SU-DHL-6 (cell line): Measurements from ENCODE around the gene CLEC4E.

ENCODE experiments used
- H2AFZ ChIP-seq: fragments of 200-600 bp; sonication (generic); 2 replicates; pipeline ENCODE4 v1.6.1; 2014; ENCODE audit warnings: low read depth, mild to moderate bottlenecking, moderate library complexity, mixed read lengths, antibody characterized with exemption, low read length; ENCODE audit not compliant: severe bottlenecking
- H3F3A ChIP-seq: fragments of 200-600 bp; shearing (Covaris generic); 2 replicates; pipeline ENCODE4 v1.6.0; 2016; ENCODE audit warnings: antibody characterized with exemption, mild to moderate bottlenecking; ENCODE audit not compliant: insufficient read depth
- H3K27ac ChIP-seq: fragments of 200-600 bp; sonication (generic); 2 replicates; pipeline ENCODE4 v1.5.1; 2016; ENCODE audit warnings: low read depth, mild to moderate bottlenecking, low read length, moderate library complexity, mixed read lengths
- H3K27me3 ChIP-seq: fragments of 200-600 bp; sonication (generic), shearing (Covaris generic); 2 replicates; pipeline ENCODE4 v1.6.0; 2014; ENCODE audit warnings: mild to moderate bottlenecking, low read length
- H3K36me3 ChIP-seq: fragments of 200-600 bp; sonication (generic); 2 replicates; pipeline ENCODE4 v1.6.1; 2014; ENCODE audit warnings: mild to moderate bottlenecking, low read length, mixed read lengths
- H3K4me2 ChIP-seq: fragments of 300-600, 200-600 bp; shearing (Covaris generic), sonication (generic); 2 replicates; pipeline ENCODE4 v1.6.0; 2014; ENCODE audit warnings: low read length, low read depth, mild to moderate bottlenecking; ENCODE audit not compliant: poor library complexity, severe bottlenecking
- H3K4me3 ChIP-seq: fragments of 200-600 bp; sonication (generic); 2 replicates; pipeline ENCODE4 v1.5.1; 2014; ENCODE audit warnings: antibody characterized with exemption, low read length, mild to moderate bottlenecking, mixed read lengths; ENCODE audit not compliant: insufficient read depth, poor library complexity, severe bottlenecking
- H3K79me2 ChIP-seq: fragments of 200-600 bp; sonication (generic); 2 replicates; pipeline ENCODE4 v1.6.1; 2014; ENCODE audit warnings: mild to moderate bottlenecking, low read length, moderate library complexity; ENCODE audit not compliant: insufficient read depth
- H3K9ac ChIP-seq: fragments of 200-600 bp; sonication (generic); 2 replicates; pipeline ENCODE4 v1.7.0; 2014; ENCODE audit warnings: mild to moderate bottlenecking, low read length
- H3K9me2 ChIP-seq: fragments of 200-600 bp; sonication (generic); replicated peaks from 2 replicates; pipeline ENCODE4 v1.6.1; 2014; ENCODE audit warnings: low read length; ENCODE audit not compliant: insufficient read depth
- H3K9me3 ChIP-seq: fragments of 200-600 bp; sonication (generic); 2 replicates; pipeline ENCODE4 v1.6.1; 2014; ENCODE audit warnings: low read length, mixed read lengths; ENCODE audit not compliant: insufficient read depth
- H4K20me1 ChIP-seq: fragments of 200-600 bp; sonication (generic); 2 replicates; pipeline ENCODE4 v1.6.1; 2014; ENCODE audit warnings: low read depth, mild to moderate bottlenecking, antibody characterized with exemption, low read length, moderate library complexity, mixed read lengths
- EZH2phosphoT487 ChIP-seq: fragments of 200-600 bp; sonication (generic), shearing (Covaris generic); conservative IDR thresholded peaks from 2 replicates; pipeline ENCODE4 v1.6.1; 2018; ENCODE audit warnings: mild to moderate bottlenecking, antibody characterized with exemption, low read length, moderate library complexity, mixed read lengths
- TF ChIP-seq, protein P1 (sequence below): fragments of 200-600 bp; sonication (generic); IDR thresholded peaks from one replicate; pipeline ENCODE4 v1.5.1; 2017; ENCODE audit warnings: antibody characterized with exemption, mild to moderate bottlenecking, low read length, moderate library complexity; ENCODE audit not compliant: insufficient read depth, poor library complexity, severe bottlenecking

The CLEC4E gene

DNA sequence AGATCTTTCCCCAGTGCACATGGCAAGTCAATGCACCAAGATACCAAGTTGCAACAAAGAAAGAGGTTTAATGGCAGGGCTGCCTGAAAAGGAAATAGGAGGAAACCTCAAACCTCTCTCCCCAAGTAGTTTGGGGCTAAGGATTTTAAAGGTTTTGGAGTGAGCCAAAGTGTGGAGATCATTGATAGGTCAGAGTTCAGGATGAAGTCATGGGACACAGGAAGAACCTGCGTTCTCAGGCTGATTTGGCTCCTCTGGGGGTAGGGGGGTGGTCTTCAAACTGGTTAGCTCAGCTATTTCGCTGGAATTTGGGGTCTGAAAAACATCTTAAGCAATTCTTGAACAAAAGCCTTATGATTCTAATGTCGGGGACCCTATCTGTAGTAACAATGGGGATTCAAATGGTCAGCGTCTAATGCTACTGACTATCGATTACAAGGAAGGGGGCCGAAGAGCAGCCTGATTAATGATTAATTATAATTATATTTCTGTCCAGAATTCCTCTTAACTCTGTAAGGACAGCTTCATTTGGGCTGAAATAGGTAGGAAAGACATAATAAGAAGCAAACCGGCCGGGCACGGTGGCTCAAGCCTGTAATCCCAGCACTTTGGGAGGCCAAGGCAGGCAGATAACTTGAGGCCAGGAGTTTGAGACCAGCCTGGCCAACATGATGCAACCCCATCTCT, 40.5 kb upstream of the CLEC4E start:
- Histone ChIP-seq H3F3A (no peaks in the 10 kb centered on the region), H3K79me2 (no peaks in the 10 kb centered on the region), H4K20me1 (no peaks in the 10 kb centered on the region), H3K9me2 (no peaks in the 10 kb centered on the region), H3K27me3 (no peaks in the 10 kb centered on the region), H3K4me3 (no peak overlapping the region), H3K27ac (no peak overlapping the region), H3K9ac (no peak overlapping the region), H3K4me2 (no peak overlapping the region), H3K36me3 (no peaks in the 10 kb centered on the region), H3K9me3 (no peaks in the 10 kb centered on the region), H2AFZ (no peak overlapping the region)
- TF ChIP-seq EZH2phosphoT487, result no peak
- TF ChIP-seq, protein P1, sequence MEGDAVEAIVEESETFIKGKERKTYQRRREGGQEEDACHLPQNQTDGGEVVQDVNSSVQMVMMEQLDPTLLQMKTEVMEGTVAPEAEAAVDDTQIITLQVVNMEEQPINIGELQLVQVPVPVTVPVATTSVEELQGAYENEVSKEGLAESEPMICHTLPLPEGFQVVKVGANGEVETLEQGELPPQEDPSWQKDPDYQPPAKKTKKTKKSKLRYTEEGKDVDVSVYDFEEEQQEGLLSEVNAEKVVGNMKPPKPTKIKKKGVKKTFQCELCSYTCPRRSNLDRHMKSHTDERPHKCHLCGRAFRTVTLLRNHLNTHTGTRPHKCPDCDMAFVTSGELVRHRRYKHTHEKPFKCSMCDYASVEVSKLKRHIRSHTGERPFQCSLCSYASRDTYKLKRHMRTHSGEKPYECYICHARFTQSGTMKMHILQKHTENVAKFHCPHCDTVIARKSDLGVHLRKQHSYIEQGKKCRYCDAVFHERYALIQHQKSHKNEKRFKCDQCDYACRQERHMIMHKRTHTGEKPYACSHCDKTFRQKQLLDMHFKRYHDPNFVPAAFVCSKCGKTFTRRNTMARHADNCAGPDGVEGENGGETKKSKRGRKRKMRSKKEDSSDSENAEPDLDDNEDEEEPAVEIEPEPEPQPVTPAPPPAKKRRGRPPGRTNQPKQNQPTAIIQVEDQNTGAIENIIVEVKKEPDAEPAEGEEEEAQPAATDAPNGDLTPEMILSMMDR, result no peak

DNA sequence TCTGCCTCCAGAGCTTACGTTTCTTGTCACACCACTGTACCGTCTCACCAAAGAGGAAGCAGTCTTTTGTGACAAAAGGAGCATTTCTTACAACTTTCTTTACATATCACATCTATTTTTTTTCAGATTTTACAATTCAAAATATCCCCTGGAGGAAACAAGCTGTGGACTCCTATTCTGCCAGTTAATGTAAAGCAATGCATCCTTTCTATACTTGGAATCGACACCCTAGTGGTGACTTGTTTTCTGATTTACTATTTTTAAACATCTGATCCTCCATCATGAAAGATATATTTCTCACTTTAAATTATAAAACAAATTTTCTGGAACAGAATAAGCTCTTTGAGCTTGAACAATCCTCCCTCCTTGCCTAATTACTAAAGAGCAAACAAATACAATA, 37.2 kb upstream of the CLEC4E start:
- Histone ChIP-seq H3K4me2 (no peak overlapping the region), H4K20me1 (no peaks in the 10 kb centered on the region), H3K27me3 (no peaks in the 10 kb centered on the region), H3K4me3 (no peak overlapping the region), H2AFZ (no peak overlapping the region), H3K9me2 (no peaks in the 10 kb centered on the region), H3F3A (no peaks in the 10 kb centered on the region), H3K79me2 (no peaks in the 10 kb centered on the region), H3K9ac (no peak overlapping the region), H3K36me3 (no peaks in the 10 kb centered on the region), H3K9me3 (no peaks in the 10 kb centered on the region), H3K27ac (no peak overlapping the region)
- no peak for TF ChIP-seq EZH2phosphoT487
- TF ChIP-seq, protein P1, result no peak

DNA sequence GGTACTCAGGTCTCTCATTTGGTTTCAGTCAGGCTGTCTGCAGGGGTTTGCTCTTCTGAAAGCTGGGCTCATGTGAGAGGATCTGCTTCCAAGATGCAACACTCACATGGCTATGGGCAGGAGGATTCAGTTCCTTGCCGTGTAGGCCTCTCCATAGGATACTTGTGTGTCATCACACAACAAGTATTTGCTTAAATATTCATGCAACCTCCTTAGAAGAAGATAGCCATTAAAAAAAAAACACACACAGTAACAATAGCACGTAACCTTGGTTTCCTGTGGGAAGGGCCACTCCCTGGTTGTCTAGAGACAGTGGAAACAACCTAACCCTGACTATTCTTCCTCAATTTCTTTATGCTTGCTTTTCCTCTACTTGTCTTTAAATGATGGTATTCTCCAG, 31.8 kb upstream of the CLEC4E start:
- no peak overlapping the region for H3K27ac ChIP-seq
- no peaks in the 10 kb centered on the region for H3F3A ChIP-seq
- no peak overlapping the region for H3K4me2 ChIP-seq
- no peaks in the 10 kb centered on the region for H3K9me2 ChIP-seq
- no peak overlapping the region for H3K4me3 ChIP-seq
- no peaks in the 10 kb centered on the region for H4K20me1 ChIP-seq
- H2AFZ ChIP-seq, result no peak overlapping the region
- no peak overlapping the region for H3K9ac ChIP-seq
- TF ChIP-seq EZH2phosphoT487, result no peak
- TF ChIP-seq, protein P1, result no peak
- H3K36me3 ChIP-seq, result no peaks in the 10 kb centered on the region
- no peaks in the 10 kb centered on the region for H3K79me2 ChIP-seq
- no peaks in the 10 kb centered on the region for H3K9me3 ChIP-seq
- no peaks in the 10 kb centered on the region for H3K27me3 ChIP-seq
